Fibroblast of the aortic adventitia (primary cell): Measurements from ENCODE around the gene GIPC1. TPM values are rescaled to one million over a fixed set of nuclear protein-coding genes. Genes with fewer than 3 reads are reported as not detected.
A peak's percentile ranks its signal among the peaks of the same experiment; 100 is the strongest.
"Not testable (repeated sequence)": the region's sequence is repeated elsewhere in the genome, so short reads cannot be mapped to it uniquely, and the experiment has no call there.

Experiments
- DNase-seq: peaks from one replicate; pipeline ENCODE4 v3.0.0-alpha.2; 2010; ENCODE audit warnings: low read depth
- H3K4me3 ChIP-seq: 2 replicates; pipeline ENCODE4 v1.5.1; 2011; ENCODE audit warnings: low read depth, mild to moderate bottlenecking, control low read depth, low read length, moderate library complexity
- CTCF ChIP-seq: IDR thresholded peaks from 2 replicates; pipeline ENCODE4 v1.5.1; 2011; ENCODE audit warnings: mild to moderate bottlenecking, low read length, control low read depth, inconsistent platforms; ENCODE audit not compliant: insufficient read depth
- total RNA-seq: library from RNA; depleted of rRNA; stranded (reverse); fragments of >200 nt; gene quantifications from 2 replicates; pipeline ENCODE4 v1.2.3, GENCODE V29; 2012; ENCODE audit warnings: low replicate concordance

The GIPC1 gene
- total RNA-seq: 93.5 and 119 TPM in 2 replicates

GRCh38 chr19:14496029-14496833 is at the start of gene GIPC1:
Gene GIPC1, minus strand, starts transcription at chr19:14496127. Its CDS starts 13,151 bp downstream, at chr19:14482976.
- H3K4me3 ChIP-seq: peak within 1 kb of the TSS; percentile 73
- peak; percentile 99 for DNase-seq
- TF ChIP-seq CTCF: no peak

GRCh38 chr19:14545716-14546082 is 49.8 kb upstream of the GIPC1 start:
- H3K4me3 ChIP-seq: no peak overlapping the region
- no peak for TF ChIP-seq CTCF
- DNase-seq: no peak

- DNase-seq: no peak
- H3K4me3 ChIP-seq: no peak overlapping the region
These were observed 49.2 kb upstream of the GIPC1 start for GRCh38 chr19:14544977-14545715.

GRCh38 chr19:14544047-14544446 is 48.1 kb upstream of the GIPC1 start:
- no peak for DNase-seq
- no peak overlapping the region for H3K4me3 ChIP-seq
- TF ChIP-seq CTCF: no peak

More at GRCh38 chr19:14544977-14545715, 49.2 kb upstream of the GIPC1 start:
- TF ChIP-seq CTCF: no peak

GRCh38 chr19:14542711-14543328 is 46.9 kb upstream of the GIPC1 start:
- H3K4me3 ChIP-seq: no peak overlapping the region
- DNase-seq: peak; percentile 75
- TF ChIP-seq CTCF: no peak

GRCh38 chr19:14541979-14542378 is 46.1 kb upstream of the GIPC1 start:
- not testable (repeated sequence) for H3K4me3 ChIP-seq, DNase-seq
